Measurements from ENCODE around the gene MCFD2.
"Not testable (repeated sequence)": the region's sequence is repeated elsewhere in the genome, so short reads cannot be mapped to it uniquely, and the experiment has no call there.

The MCFD2 gene

GRCh38 chr2:46902980-46903379, 12.6 kb downstream of the MCFD2 start:
- H3K79me2 ChIP-seq (ENCODE audit: insufficient read depth, low read depth); H2AFZ ChIP-seq (ENCODE audit: low read depth); H3K27me3 ChIP-seq (ENCODE audit: insufficient read depth, low read depth); H3K9ac ChIP-seq; H4K20me1 ChIP-seq (ENCODE audit: insufficient read depth); H3K4me3 ChIP-seq (IDR thresholded peaks at IDR 0.05; ENCODE audit: insufficient read depth, low read depth, low read length); H3K4me2 ChIP-seq; H3K27ac ChIP-seq; H3K4me1 ChIP-seq (ENCODE audit: low read depth, poor library complexity, severe bottlenecking): not testable (repeated sequence)
- peaks cover 12% of the 10 kb centered on the region; the same call in 1 of the 2 replicates for H3K36me3 ChIP-seq (ENCODE audit: insufficient read depth)

DNA sequence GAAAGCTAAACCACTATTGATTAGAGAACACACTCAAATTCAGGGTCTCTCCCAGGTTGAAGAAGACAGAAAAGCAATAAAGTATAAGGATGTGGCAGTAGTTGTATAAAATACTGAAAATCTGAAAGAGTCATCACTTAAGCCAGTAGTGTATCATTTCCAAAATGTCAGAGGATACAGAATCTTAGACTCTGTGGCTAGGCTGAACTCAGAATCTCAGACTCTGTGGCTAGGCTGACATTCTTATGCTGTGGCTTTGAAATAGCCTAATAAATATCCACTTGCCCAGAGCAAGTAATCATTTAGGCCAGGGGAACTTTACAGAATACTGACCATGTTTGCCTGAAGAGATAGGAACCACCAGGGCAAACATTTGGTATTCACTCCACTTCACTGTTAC, 13.1 kb downstream of the MCFD2 start:
- no peaks in the 10 kb centered on the region for H4K20me1 ChIP-seq (ENCODE audit: insufficient read depth)
- peaks cover 8% of the 10 kb centered on the region; the same call in 1 of the 2 replicates for H3K36me3 ChIP-seq (ENCODE audit: insufficient read depth)
- no peak overlapping the region for H3K27ac ChIP-seq
- no peaks in the 10 kb centered on the region for H3K27me3 ChIP-seq (ENCODE audit: insufficient read depth, low read depth)
- H3K4me2 ChIP-seq: no peak overlapping the region
- no peak overlapping the region for H2AFZ ChIP-seq (ENCODE audit: low read depth)
- H3K9ac ChIP-seq: no peak overlapping the region
- no peak overlapping the region for H3K4me3 ChIP-seq (IDR thresholded peaks at IDR 0.05; ENCODE audit: insufficient read depth, low read depth, low read length)
- no peaks in the 10 kb centered on the region for H3K4me1 ChIP-seq (ENCODE audit: low read depth, poor library complexity, severe bottlenecking)
- no peak for TF ChIP-seq CTCF (conservative IDR thresholded peaks at IDR 0.05; ENCODE audit: low read depth, low read length)
- no peaks in the 10 kb centered on the region for H3K79me2 ChIP-seq (ENCODE audit: insufficient read depth, low read depth)

GRCh38 chr2:46901611-46902010, 14.0 kb downstream of the MCFD2 start:
- no peaks in the 10 kb centered on the region for H3K4me1 ChIP-seq (ENCODE audit: low read depth, poor library complexity, severe bottlenecking)
- no peaks in the 10 kb centered on the region for H3K79me2 ChIP-seq (ENCODE audit: insufficient read depth, low read depth)
- no peak overlapping the region for H3K9ac ChIP-seq
- no peak overlapping the region for H3K4me2 ChIP-seq
- no peak overlapping the region for H2AFZ ChIP-seq (ENCODE audit: low read depth)
- H3K36me3 ChIP-seq (ENCODE audit: insufficient read depth): no peaks in the 10 kb centered on the region
- no peak overlapping the region for H3K4me3 ChIP-seq (IDR thresholded peaks at IDR 0.05; ENCODE audit: insufficient read depth, low read depth, low read length)
- no peak overlapping the region for H3K27ac ChIP-seq
- H3K27me3 ChIP-seq (ENCODE audit: insufficient read depth, low read depth): no peaks in the 10 kb centered on the region
- no peaks in the 10 kb centered on the region for H4K20me1 ChIP-seq (ENCODE audit: insufficient read depth)
- TF ChIP-seq CTCF (conservative IDR thresholded peaks at IDR 0.05; ENCODE audit: low read depth, low read length): no peak

DNA sequence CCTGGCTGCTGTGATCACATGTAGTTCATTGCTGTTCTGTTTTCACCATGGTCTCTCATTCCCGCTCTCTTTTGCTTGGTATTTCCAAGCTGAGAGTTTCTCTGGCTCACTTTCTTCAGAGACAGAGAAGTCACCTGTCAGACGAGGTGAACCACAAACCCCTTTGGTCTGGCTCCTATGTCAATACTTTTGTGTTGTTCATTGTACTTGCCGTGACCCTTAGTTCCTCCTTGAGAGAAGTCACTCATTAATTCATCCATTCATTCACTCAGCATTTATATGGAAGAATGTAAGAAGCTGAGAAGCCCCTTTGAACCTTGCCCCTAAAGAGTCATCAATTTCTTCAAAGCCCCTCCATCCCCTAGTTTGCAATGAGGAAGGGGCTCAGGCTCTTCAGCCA, 15.2 kb downstream of the MCFD2 start:
- H3K27me3 ChIP-seq (ENCODE audit: insufficient read depth, low read depth): no peaks in the 10 kb centered on the region
- H3K36me3 ChIP-seq (ENCODE audit: insufficient read depth): no peaks in the 10 kb centered on the region
- H3K4me1 ChIP-seq (ENCODE audit: low read depth, poor library complexity, severe bottlenecking): no peaks in the 10 kb centered on the region
- H3K4me2 ChIP-seq: no peak overlapping the region
- H3K4me3 ChIP-seq (IDR thresholded peaks at IDR 0.05; ENCODE audit: insufficient read depth, low read depth, low read length): no peak overlapping the region
- no peaks in the 10 kb centered on the region for H3K79me2 ChIP-seq (ENCODE audit: insufficient read depth, low read depth)
- no peak overlapping the region for H2AFZ ChIP-seq (ENCODE audit: low read depth)
- H3K9ac ChIP-seq: no peak overlapping the region
- H4K20me1 ChIP-seq (ENCODE audit: insufficient read depth): no peaks in the 10 kb centered on the region
- H3K27ac ChIP-seq: no peak overlapping the region
- TF ChIP-seq CTCF (conservative IDR thresholded peaks at IDR 0.05; ENCODE audit: low read depth, low read length): no peak

DNA sequence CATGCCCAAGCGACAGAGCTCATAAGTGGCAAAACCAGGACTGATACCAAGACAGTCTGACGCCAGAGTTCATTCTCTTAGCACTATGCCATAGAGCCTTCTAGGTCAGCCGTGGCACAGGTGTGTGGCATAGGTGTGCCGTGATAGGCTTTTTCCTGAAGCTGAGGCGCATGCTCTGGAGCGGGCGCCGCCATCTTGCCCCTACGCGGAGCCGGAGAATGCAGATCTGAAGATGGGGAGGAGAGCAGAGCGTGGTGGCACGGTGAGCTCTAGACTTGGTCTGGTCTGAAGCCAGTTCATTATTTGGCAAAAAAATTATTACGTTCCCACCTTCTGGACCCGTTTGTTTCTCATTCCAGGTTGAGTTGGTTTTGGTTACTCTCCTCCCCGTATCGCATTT, 16.6 kb downstream of the MCFD2 start:
- Histone ChIP-seq H3K27ac (no peak overlapping the region), H3K4me3 (IDR thresholded peaks at IDR 0.05; ENCODE audit: insufficient read depth, low read depth, low read length) (no peak overlapping the region), H3K27me3 (ENCODE audit: insufficient read depth, low read depth) (no peaks in the 10 kb centered on the region), H3K9ac (no peak overlapping the region), H2AFZ (ENCODE audit: low read depth) (no peak overlapping the region), H3K4me2 (no peak overlapping the region), H3K79me2 (ENCODE audit: insufficient read depth, low read depth) (no peaks in the 10 kb centered on the region), H3K36me3 (ENCODE audit: insufficient read depth) (no peaks in the 10 kb centered on the region), H4K20me1 (ENCODE audit: insufficient read depth) (no peaks in the 10 kb centered on the region), H3K4me1 (ENCODE audit: low read depth, poor library complexity, severe bottlenecking) (no peaks in the 10 kb centered on the region)
- TF ChIP-seq CTCF (conservative IDR thresholded peaks at IDR 0.05; ENCODE audit: low read depth, low read length): no peak
